GM18517 (cell line): ENCODE measurements around the gene CIITA.
A peak's percentile ranks its signal among the peaks of the same experiment; 100 is the strongest.
"Not testable (repeated sequence)": the region's sequence is repeated elsewhere in the genome, so short reads cannot be mapped to it uniquely, and the experiment has no call there.

Experiments used
- ATAC-seq: cut with Tn5 transposase; IDR thresholded peaks from one replicate; pipeline ENCODE4 v1.9.1; 2021; ENCODE audit warnings: mild to moderate bottlenecking, moderate library complexity; ENCODE audit not compliant: unreplicated experiment

The CIITA gene

GRCh38 chr16:10950393-10950792 lies 73.4 kb downstream of the CIITA start:
- ATAC-seq: no peak

DNA sequence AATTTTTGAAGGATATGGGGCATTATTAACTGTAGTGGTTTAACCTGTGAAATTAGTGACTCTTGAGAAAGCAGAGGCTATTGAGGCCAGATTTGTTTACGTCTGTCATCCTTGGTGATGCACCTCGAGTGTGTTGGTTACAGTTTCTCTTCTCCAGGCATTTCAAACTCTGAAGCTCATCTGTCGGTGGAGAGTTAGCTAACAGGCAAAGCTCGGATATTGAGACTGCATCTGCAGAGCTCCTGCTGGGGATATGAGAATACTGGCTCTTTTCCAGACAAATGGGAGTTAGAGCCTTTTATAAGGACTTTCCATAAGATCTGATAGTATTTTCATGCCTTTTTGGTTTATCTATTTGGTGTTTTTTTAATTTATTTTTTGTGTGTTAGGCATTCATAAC lies 74.0 kb downstream of the CIITA start:
- ATAC-seq: no peak

GRCh38 chr16:10954903-10955302 lies 77.9 kb downstream of the CIITA start:
- no peak for ATAC-seq

- ATAC-seq: no peak
Observed at GRCh38 chr16:10957771-10958482, 80.9 kb downstream of the CIITA start.

- no peak for ATAC-seq
Observed at GRCh38 chr16:10959161-10959560, 82.2 kb downstream of the CIITA start.

GRCh38 chr16:10961231-10961630 lies 84.2 kb downstream of the CIITA start:
- ATAC-seq: no peak

DNA sequence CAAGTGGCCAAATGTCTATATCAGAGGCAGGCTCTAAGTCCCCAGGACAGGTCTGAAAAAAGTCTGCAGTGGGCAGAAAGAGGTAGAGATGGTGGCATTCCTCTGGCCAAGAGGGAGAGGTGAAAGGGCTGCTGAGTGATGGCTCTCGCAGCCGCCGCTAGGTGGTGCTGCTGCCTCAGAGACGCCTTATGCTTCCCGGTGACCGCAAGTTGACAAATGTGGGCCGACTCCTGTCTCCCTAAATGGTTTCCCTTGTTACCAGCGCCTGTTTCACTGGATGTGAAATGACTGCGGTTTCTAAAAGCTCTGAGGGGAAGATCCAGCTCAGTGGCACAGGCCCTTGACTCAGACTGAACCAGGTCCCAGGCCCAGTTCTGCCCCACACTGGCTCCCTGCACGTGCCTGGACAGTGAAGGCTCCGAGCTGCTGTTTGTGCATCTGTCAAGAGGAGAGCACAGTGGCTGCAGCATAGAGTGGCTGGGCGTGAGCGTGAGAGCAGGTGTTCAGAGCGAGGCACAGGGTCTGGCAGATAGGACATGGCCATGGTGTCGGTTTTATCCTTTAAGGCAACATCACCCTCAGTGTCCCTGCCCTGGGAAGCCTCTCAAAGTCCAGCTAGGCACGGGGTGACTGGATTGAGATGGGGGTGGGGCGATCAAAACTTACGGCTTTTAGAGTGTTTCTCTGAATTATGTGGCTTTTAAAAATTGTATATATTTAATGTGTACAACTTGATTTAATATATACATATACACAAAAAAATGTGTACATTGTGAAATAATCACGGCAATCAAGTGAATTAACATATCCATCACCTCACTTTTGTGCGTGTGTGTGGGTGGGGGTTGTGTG lies 87.3 kb downstream of the CIITA start:
- no peak for ATAC-seq

DNA sequence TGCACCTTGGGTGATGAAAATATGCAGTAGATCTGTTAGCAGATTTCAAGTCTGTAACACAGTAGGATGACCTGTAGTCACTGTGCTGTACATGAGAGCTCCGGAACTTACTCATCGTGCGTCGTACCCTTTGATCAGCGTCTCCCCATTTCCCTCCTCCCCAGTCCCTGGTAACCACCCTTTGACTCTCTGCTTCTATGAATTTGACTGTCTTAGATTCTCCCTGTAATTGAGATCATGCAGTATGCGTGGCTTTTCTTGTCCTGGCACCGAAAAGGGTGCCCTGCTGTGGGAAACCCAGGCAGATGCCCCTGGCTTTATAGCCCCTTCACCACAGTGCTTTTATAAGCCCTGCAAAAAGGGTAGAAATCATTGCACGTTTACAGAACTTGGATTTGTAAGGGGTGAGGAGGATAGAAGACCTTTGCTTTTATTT lies 87.9 kb downstream of the CIITA start:
- peak; percentile 50 for ATAC-seq

DNA sequence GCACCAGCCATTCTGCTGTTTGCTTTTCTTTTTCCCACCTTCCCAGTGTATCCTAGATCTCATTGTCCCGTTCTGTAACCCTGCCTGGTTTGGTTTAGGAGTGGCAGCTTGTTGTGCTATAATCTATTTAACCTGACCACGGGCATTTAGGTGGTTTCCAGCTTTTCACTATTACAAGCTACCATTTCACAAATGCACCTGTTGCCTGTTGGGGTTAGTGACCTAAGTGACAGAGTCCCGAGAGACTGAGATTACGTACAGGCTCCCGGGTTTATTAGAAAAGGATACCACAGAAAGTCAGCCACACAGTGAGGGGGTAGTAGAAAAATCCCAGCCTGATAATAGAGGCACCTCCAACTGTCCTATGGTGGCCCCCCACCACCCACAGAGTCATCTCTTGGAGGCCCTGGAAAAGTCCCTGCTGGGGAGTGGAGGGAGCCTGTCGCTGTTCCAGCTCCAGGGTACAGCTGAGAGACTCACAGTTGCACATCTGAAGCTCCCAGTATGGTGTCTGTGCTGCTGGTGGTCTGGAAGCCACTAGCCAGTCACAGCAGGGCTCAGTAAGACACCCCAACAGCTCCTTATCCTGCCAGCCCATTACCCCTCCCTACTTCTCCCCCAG lies 88.5 kb downstream of the CIITA start:
- peak; percentile 69 for ATAC-seq

DNA sequence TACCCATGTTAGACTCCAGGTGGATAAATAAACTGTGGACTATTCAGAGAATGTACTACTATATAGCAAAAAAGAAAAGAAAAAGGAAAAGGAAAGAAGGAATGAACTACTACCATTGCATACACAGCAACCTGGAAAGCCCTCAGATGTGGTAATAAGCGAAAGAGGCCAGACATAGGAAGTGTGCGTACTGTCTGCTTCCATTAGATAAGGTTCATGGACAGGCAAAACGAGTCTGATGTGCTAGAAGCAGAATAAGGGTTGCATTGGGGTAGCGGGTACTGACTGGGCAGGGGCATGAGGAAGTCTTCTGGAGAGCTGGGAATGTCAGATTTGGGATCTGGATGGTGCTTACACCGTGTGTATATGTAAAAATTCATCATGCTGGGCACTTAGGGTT lies 89.1 kb downstream of the CIITA start:
- ATAC-seq: no peak

DNA sequence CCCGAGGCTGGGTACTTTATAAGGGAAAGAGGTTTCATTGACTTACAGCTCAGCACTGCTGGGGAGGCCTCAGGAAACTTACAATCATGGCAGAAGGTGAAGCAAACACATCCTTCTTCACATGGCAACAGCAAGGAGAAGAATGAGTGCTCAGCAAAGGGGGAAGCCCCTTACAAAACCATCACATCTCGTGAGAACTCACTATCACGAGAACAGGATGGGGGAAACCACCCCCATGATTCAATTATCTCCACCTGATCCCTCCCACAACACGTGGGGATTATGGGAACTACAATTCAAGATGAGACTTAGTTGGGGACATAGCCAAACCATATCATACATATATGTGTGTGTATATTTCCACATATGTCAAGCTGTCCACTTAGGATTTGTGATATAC lies 89.6 kb downstream of the CIITA start:
- ATAC-seq: not testable (repeated sequence)

DNA sequence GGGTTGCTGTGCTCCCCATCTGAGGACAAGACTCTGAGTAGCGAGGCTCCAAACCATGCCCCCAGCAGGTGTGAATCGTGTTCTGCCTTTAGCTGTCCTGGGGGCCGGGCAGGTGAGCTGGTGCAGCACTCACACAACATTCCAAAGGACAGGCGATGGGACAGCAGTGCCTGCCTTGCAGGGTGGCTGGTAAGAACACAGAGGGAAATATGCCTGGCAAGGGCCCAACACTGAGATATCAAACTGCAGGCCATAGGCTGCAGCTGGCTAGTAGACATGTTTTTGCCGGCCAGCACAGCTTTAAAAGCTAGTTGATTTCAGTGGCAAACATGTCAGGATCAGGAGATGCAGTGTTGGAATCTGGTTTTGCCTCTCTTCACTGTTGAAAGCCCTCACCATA lies 91.0 kb downstream of the CIITA start:
- no peak for ATAC-seq

DNA sequence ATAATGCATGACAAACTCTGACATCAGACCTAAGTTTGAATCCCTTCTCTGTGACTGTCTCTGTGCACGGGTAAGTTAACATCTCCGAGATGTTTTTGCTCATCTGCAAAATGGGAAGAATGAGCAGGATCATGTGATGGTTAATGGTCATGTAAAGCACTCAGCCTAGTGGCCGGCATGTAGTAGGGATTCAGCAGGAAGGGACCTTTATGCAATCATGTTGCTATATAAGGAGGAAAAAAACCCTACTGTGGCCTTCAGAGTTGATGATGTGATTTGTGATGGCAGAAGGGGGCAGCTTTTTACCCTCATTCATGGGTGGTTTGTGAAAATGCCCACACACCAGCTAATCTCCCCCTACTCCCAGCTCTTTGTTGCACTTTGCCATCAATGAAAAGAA lies 91.5 kb downstream of the CIITA start:
- no peak for ATAC-seq

DNA sequence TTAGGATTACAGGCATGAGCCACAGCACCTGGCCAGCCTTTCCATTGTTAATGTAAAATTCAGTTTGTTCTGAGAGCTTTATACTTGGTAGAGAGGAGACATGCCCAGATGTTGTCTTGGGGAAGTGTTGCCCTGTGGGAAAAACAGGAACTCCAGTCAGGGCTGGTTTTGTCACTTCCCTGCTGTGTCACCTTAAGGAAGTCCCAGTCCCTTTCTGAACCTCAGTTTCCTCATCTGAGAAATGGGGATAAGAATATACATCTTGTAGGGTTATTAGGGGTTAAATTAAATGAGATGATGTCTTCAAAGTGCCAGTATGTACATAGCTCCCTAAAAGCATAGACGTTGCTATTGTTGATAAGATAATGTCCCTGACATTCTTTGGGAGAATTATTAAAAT lies 92.6 kb downstream of the CIITA start:
- no peak for ATAC-seq

- ATAC-seq: no peak
Observed at GRCh38 chr16:10970065-10970464, 93.1 kb downstream of the CIITA start.

DNA sequence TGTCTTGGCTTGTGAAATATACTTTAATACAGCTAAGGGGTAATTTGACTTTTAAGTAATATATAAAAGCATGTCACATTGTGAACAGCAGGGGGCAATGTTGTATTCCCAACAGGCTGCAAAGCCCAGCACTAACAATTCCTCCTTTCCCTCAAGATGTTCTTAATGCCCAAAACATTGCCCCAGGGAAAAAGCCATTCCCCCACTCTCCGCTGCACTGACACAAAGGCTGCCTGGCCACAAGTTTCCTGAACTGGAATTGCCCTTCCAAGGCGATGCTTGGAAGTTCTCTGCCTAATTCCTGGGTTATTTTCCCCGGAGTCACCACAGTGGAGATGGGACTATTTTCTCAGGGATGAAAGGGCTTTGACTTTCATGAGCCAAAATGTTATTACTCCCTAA lies 94.6 kb downstream of the CIITA start:
- no peak for ATAC-seq

GRCh38 chr16:10972108-10972818 lies 95.3 kb downstream of the CIITA start:
- no peak for ATAC-seq

- no peak for ATAC-seq
Observed at GRCh38 chr16:10972819-10973464, 95.9 kb downstream of the CIITA start.

DNA sequence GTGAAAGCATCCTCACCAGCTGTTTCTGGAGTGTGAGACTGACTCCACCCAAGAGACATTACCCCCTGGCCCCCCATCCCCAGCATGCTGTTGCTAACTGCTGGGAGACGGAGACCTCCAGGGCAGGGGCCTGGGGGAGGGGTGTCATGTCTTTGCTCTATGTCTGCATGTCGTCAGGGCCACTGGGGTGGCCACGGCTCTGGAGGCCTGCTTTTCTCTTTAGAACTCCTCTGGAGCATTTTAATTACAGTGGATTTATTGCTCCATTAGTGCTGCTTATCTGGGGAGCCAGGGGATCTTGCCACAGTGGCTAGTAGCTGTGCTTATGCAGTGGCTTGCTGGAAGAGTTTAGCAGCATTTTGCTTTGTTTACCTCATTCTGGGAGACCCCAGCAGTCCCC lies 99.6 kb downstream of the CIITA start:
- ATAC-seq: no peak

DNA sequence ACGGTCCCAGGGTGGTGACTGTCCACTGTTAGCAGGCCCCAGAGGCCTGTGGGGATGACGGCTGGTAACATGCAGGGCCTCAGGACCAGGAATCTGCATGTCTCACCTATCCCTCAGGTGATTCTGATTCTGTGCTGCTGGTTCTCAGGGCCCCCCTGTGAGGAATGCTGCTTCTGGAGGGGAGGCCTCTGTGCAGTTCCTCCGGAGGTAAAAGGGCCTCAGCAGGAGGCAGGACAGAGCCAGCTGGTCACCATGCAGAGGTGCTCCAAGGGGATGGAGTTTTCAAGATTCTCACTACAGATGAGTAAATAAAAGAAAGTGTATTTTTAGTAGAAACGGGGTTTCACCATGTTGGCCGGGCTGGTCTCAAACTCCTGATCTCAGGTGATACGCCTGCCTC lies 101.1 kb downstream of the CIITA start:
- no peak for ATAC-seq
